Small intestine (tissue), 7 donors: ENCODE results near the gene SERPINA3. TPM values are rescaled to one million over a fixed set of nuclear protein-coding genes. Genes with fewer than 3 reads are reported as not detected.

Experiments used
- DNase-seq, 2 donors: peaks; one replicate each; pipeline versions ENCODE4 v3.0.0 to v3.0.0-alpha.2; 2013
- FAIRE-seq: peaks from 2 replicates; lab custom pipeline; 2012; peaks lifted over from hg19 to GRCh38; lab: Jason Lieb, UNC
- H3K27ac ChIP-seq, 3 donors: one replicate each; pipeline ENCODE4 v1.5.1; 2013; ENCODE audit warnings: low read length in 2 of 3, mild to moderate bottlenecking in 2 of 3, control low read depth in 1 of 3, inconsistent platforms in 1 of 3, low read depth in 1 of 3, moderate library complexity in 1 of 3
- H3K27me3 ChIP-seq, 3 donors: one replicate each; pipeline ENCODE4 v1.6.1; 2013; ENCODE audit warnings: low read length in 3 of 3, inconsistent platforms in 1 of 3; ENCODE audit not compliant: control insufficient read depth in 3 of 3, insufficient read depth in 3 of 3
- H3K36me3 ChIP-seq, 3 donors: one replicate each; pipeline ENCODE4 v1.6.1; 2013; ENCODE audit warnings: low read length in 3 of 3, inconsistent platforms in 1 of 3, low read depth in 1 of 3, mild to moderate bottlenecking in 1 of 3, moderate library complexity in 1 of 3; ENCODE audit not compliant: control insufficient read depth in 3 of 3, insufficient read depth in 2 of 3
- H3K4me1 ChIP-seq, 3 donors: one replicate each; pipeline ENCODE4 v1.6.1; 2013; ENCODE audit warnings: low read length in 2 of 3, inconsistent platforms in 1 of 3, low read depth in 1 of 3, mild to moderate bottlenecking in 1 of 3, moderate library complexity in 1 of 3; ENCODE audit not compliant: control insufficient read depth in 3 of 3, insufficient read depth in 2 of 3
- H3K4me3 ChIP-seq, 3 donors: one replicate each; pipeline ENCODE4 v1.5.1; 2013; ENCODE audit warnings: low read length in 3 of 3, control low read depth in 1 of 3, inconsistent platforms in 1 of 3, low read depth in 1 of 3, mild to moderate bottlenecking in 1 of 3, moderate library complexity in 1 of 3
- H3K9me3 ChIP-seq, 2 donors: one replicate each; pipeline ENCODE4 v1.6.1; 2013; ENCODE audit warnings: low read depth in 1 of 2, low read length in 1 of 2; ENCODE audit not compliant: control insufficient read depth in 2 of 2, insufficient read depth in 1 of 2
- WGBS, 3 donors: extraction: QIAGEN DNeasy Blood & Tissue Kit; methylation state at CpG; one replicate each; pipeline ENCODE4 v1.1.7; 2013; 5-methylcytosine and 5-hydroxymethylcytosine counted together
- polyA plus RNA-seq, 4 donors: library from polyadenylated mRNA; stranded (reverse) in 3 of 4; unstranded in 1 of 4; fragments of 200-250 nt in 3 of 4; fragments of 120-200 nt in 1 of 4; gene quantifications; one replicate each; pipeline versions ENCODE4 v1.2.1 to v1.2.3, GENCODE V29; 2013
- donor health status: healthy with polysubstance abuse.
- donor health status: control.
- donor health status: control.
- donor health status: Bipolar disorder and iron deficiency.
- donor health status: healthy.

The SERPINA3 gene
- polyA plus RNA-seq, 4 donors = 0.28 to 178 (median 5.1) TPM

DNA sequence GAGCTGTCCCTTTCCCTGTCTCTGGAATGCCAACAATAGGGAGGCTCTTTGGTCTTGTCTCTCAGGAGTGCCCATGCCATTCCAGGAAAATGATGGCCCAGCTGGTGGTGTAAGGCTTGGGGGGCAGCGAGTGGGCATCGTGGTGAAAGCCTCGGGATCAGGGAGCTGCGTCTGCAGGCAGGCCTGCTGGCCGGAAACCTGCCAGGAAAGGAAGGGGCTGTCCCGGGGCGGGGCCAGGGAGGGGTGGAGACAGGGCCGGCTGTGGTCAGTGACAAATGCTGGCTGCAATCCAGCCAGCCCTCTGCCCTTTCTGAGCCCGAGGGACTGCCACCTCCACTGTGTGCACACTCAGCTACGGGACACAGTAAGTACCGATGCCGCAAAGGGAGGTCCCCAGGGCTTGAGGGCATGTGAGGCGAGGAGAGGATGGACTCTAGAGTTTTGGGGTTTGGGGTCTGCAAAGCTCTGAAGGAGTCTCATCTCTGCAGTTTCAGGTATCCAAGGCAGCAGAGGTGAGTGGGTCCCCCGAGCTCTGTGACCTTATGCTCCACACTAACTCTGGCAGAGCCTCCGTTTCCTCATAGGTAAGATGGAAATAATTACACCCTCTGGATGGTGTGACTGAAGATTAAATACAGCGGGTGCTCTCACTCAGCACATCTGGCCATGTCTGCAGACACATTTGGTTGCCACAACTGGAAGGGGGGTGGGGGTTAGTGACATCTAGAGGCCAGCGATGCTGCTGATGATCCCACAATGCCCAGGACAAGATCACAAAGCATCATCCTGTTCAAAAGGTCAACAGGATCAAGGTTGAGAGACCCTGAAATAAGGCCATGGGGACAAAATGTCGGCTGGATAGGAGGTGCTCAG, 30.8 kb upstream of the SERPINA3 start, which contains the start of gene SERPINA5:
Gene SERPINA5 (plus strand): TSS at position 300 of the 873 bp plus-strand sequence. CDS start 5,937 bp downstream, outside the sequence.
- Histone ChIP-seq H3K4me1 (peaks cover 0 to 12% (median 0%) of the 10 kb centered on the region in 3 donors), H3K27ac (no peak within 1 kb of the TSS), H3K36me3 (no peaks in the 10 kb centered on the region), H3K27me3 (no peaks in the 10 kb centered on the region), H3K9me3 (no peaks in the 10 kb centered on the region), H3K4me3 (no peak within 1 kb of the TSS)
- FAIRE-seq (no peak), DNase-seq (peak in 1 of 2 donors; percentile 24)
- 49 to 73% (median 73%) methylated on average over 18 of the region's 18 CpGs for WGBS, 3 donors

DNA sequence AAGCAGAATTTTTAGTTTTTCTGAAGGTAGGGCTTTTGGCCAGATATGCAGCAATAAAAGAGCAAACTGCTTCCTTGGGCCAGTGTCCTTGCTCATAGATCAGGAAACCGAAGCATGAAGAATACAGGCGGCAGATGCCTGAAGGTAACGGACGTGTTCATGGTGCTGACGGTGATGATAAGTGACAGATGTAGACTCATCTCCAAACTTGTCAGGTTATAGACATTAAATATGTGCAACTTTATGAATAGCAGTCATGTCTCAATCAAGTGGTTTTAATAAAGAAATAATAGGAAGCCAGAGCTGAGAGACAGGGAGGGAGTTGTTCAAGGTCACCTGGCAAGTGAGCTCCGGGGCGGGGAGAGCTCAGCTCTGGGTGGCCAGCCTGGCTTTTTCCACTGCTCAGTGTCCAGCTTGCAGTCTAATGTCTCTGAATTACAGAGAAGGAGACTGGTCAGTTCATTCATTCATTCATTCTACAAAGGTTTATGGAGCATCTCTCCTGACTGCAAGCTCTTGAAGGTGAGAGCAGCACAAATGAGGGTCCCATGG, 29.9 kb upstream of the SERPINA3 start:
- peaks cover 0 to 12% (median 0%) of the 10 kb centered on the region in 3 donors for H3K4me1 ChIP-seq
- no peaks in the 10 kb centered on the region for H3K9me3 ChIP-seq
- H3K27me3 ChIP-seq = no peaks in the 10 kb centered on the region
- no peak overlapping the region for H3K4me3 ChIP-seq
- no peaks in the 10 kb centered on the region for H3K36me3 ChIP-seq
- DNase-seq = no peak
- WGBS, 3 donors = 67 to 78% (median 76%) methylated on average over 7 of the region's 7 CpGs
- FAIRE-seq = no peak
- H3K27ac ChIP-seq = peak overlapping the region in 1 of 3 donors; percentile 12

DNA sequence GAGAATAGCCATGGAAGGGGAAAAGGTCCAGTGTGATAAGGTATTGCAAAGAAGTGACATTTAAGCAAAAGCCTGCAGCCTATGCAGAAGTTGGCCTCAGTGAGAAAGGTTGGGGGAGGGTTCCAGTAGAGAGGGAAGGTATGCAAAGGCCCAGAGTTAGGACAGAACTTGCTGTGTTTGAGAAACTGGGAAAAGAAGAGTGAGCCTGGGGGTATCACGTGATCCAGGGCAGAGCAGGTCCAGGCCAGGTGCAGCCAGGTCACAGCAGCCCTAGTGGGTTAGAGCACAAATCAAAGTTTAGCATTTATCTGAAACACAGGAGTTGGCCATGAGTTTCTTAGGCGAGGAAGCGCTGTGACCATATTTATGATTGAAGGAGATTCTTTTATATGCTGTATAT, 29.3 kb upstream of the SERPINA3 start:
- H3K27ac ChIP-seq = peak overlapping the region in 1 of 3 donors; percentile 12
- 72 to 84% (median 73%) methylated on average over 3 of the region's 3 CpGs for WGBS, 3 donors
- DNase-seq (peak in 1 of 2 donors; percentile 19), FAIRE-seq (no peak)
- H3K4me1 ChIP-seq = peaks cover 0 to 13% (median 0%) of the 10 kb centered on the region in 3 donors
- H3K9me3 ChIP-seq = no peaks in the 10 kb centered on the region
- no peak overlapping the region for H3K4me3 ChIP-seq
- no peaks in the 10 kb centered on the region for H3K36me3 ChIP-seq
- H3K27me3 ChIP-seq = no peaks in the 10 kb centered on the region

GRCh38 chr14:94583557-94583956, 28.6 kb upstream of the SERPINA3 start:
- no peak for FAIRE-seq
- no peaks in the 10 kb centered on the region for H3K9me3 ChIP-seq
- no peak for DNase-seq
- peaks cover 0 to 20% (median 0%) of the 10 kb centered on the region in 3 donors for H3K4me1 ChIP-seq
- H3K27me3 ChIP-seq = no peaks in the 10 kb centered on the region
- no peak overlapping the region for H3K4me3 ChIP-seq
- H3K27ac ChIP-seq = no peak overlapping the region
- no peaks in the 10 kb centered on the region for H3K36me3 ChIP-seq
- 82 to 94% (median 92%) methylated on average over 4 of the region's 4 CpGs for WGBS, 3 donors

DNA sequence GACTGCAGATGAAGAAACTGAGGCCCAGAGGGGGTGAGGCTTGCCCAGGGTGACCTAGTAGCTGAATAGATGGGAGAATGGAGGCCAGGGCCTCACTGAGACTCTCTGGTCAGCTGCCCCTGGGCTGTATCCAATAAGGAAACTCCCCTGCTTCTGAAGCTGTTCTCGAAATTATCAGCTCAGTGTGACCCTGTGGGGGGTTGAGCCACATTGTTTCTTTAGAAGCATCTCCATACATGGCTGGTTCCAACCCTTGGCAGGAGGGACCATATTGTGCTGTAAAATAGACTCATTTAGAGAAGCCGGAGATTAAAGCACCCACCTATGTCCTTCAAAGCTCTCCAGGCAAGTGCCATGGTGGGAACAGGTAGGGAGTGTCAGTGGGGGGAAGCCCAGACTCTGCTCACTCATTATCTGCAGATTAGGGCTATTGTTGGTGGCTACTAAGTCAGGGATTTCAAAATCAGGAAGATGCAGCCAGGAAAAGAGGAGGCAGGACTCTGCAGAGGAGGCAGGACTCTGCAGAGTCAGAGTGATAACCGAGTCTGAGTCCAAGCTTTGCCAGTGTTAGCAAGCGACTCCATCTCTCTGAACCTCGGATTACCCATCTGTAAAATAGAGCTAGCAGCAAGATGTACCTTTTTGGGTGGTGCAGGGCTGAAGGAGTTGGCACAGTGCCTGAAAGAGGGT, 27.5 kb upstream of the SERPINA3 start:
- Histone ChIP-seq H3K27ac (no peak overlapping the region), H3K27me3 (no peaks in the 10 kb centered on the region)

DNA sequence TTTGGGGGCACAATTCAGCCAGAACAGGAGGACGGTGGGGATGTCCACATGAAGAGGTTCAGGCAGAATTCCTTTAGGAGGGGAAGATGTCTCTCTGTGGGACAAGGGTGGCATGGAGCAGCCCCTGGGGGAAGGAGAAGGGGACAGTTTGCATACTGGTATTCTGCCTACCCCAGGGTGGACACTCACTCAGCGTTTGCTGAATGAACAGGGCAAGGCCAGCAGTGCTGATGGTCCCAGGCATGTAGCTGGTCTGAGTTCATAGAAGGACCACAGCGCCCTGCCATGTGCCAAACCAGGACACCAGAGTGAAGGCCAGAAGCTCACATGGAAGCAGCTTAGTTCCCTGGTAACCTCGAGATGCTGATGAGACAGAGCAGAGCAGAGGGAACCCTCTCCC, 25.6 kb upstream of the SERPINA3 start:
- 87 to 88% (median 87%) methylated on average over 4 of the region's 4 CpGs for WGBS, 3 donors
- Histone ChIP-seq H3K27me3 (no peaks in the 10 kb centered on the region), H3K4me3 (no peak overlapping the region), H3K4me1 (peaks cover 0 to 23% (median 0%) of the 10 kb centered on the region in 3 donors), H3K27ac (no peak overlapping the region), H3K9me3 (no peaks in the 10 kb centered on the region), H3K36me3 (no peaks in the 10 kb centered on the region)
- no peak for FAIRE-seq
- no peak for DNase-seq

More for the DNA sequence above, 27.5 kb upstream of the SERPINA3 start:
- DNase-seq (no peak), FAIRE-seq (no peak)
- WGBS, 3 donors = 69 to 83% (median 70%) methylated on average over 5 of the region's 5 CpGs
- Histone ChIP-seq H3K36me3 (no peaks in the 10 kb centered on the region), H3K4me1 (peaks cover 0 to 23% (median 0%) of the 10 kb centered on the region in 3 donors), H3K9me3 (no peaks in the 10 kb centered on the region), H3K4me3 (no peak overlapping the region)

- FAIRE-seq (no peak), DNase-seq (no peak)
- Histone ChIP-seq H3K9me3 (no peaks in the 10 kb centered on the region), H3K4me1 (peaks cover 0 to 19% (median 0%) of the 10 kb centered on the region in 3 donors), H3K27me3 (no peaks in the 10 kb centered on the region), H3K4me3 (no peak overlapping the region), H3K36me3 (no peaks in the 10 kb centered on the region), H3K27ac (no peak overlapping the region)
- WGBS, 3 donors = 82 to 87% (median 85%) methylated on average over 4 of the region's 4 CpGs
Measured at GRCh38 chr14:94588311-94588710, 23.9 kb upstream of the SERPINA3 start.

DNA sequence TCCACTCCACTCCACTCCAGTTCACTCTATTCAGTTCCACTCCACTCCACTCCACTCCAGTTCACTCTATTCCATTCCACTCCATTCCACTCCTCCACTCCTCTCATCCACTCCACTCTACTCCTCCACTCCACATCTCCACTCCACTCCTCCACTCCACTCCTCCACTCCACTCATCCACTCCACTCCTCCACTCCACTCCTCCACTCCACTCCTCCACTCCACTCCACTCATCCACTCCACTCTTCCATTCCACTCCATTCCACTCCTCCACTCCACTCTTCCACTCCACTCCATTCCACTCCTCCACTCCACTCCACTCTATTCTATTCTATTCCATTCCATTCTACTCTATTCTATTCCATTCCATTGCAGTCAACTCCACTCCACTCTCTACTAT, 21.1 kb upstream of the SERPINA3 start:
- DNase-seq = no peak
- Histone ChIP-seq H3K9me3 (no peaks in the 10 kb centered on the region), H3K36me3 (no peaks in the 10 kb centered on the region), H3K27ac (no peak overlapping the region), H3K4me3 (no peak overlapping the region), H3K4me1 (peaks cover 0 to 28% (median 0%) of the 10 kb centered on the region in 3 donors), H3K27me3 (no peaks in the 10 kb centered on the region)
- FAIRE-seq = no peak
